ENCODE data around the gene PCSK7.

PCSK7 gene

GRCh38 chr11:117195761-117196160 is 36.1 kb downstream of the PCSK7 start:
- H3K9ac ChIP-seq (ENCODE audit: low read depth, low read length) = no peak overlapping the region
- no peak for DNase-seq
- no peaks in the 10 kb centered on the region for H3K79me2 ChIP-seq (ENCODE audit: insufficient read depth, low read length)
- H3K9me3 ChIP-seq (ENCODE audit: insufficient read depth, low read length, severe bottlenecking) = no peaks in the 10 kb centered on the region
- no peak overlapping the region for H3K4me3 ChIP-seq (ENCODE audit: low read depth in 1 of 2, low read length in 2 of 2)
- H3K4me1 ChIP-seq (ENCODE audit: insufficient read depth, low read length) = no peaks in the 10 kb centered on the region
- TF ChIP-seq CTCF (IDR thresholded peaks at IDR 0.05; ENCODE audit: borderline replicate concordance, extremely low read depth, low read length, poor library complexity, severe bottlenecking) (no peak), EZH2 (IDR thresholded peaks at IDR 0.05; ENCODE audit: borderline replicate concordance, low read depth, low read length, severe bottlenecking) (no peak)
- peaks cover 10% of the 10 kb centered on the region; the same call in 1 of the 2 replicates for H3K36me3 ChIP-seq (ENCODE audit: insufficient read depth, low read length)
- no peak overlapping the region for H3K27ac ChIP-seq (ENCODE audit: low read length)
- H2AFZ ChIP-seq (ENCODE audit: low read depth, low read length) = no peak overlapping the region
- H3K27me3 ChIP-seq (ENCODE audit: insufficient read depth, low read length, poor library complexity) = no peaks in the 10 kb centered on the region
- no peak overlapping the region for H3K4me2 ChIP-seq (ENCODE audit: insufficient read depth, low read length)
- ATAC-seq (ENCODE audit: insufficient read depth, low read depth) = no peak
- H4K20me1 ChIP-seq (ENCODE audit: insufficient read depth, low read length) = no peaks in the 10 kb centered on the region

DNA sequence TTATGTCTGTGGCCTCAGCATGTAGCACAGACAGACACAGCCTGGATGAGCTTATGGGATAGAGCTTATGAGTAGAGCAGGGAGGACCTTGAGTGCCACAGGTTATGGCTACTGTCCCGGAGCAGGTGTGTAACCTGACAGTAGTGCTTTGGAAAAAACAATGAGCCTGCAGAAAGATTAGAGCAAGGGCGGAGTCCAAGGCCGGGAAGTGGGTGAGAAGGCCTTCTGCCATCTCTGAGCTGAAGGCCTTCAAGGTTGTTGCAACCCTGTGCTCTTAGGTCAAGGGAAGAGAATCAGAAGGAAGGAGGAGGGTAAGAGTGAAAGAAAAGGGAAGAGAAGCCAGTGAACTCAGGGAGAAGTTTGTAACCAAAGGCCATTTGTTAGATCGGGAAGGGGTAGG is 36.6 kb downstream of the PCSK7 start:
- peaks cover 15% of the 10 kb centered on the region; the same call in 1 of the 2 replicates for H3K36me3 ChIP-seq (ENCODE audit: insufficient read depth, low read length)
- ATAC-seq (ENCODE audit: insufficient read depth, low read depth) (no peak), DNase-seq (no peak)
- H3K4me3 ChIP-seq (ENCODE audit: low read depth in 1 of 2, low read length in 2 of 2) = no peak overlapping the region
- no peaks in the 10 kb centered on the region for H4K20me1 ChIP-seq (ENCODE audit: insufficient read depth, low read length)
- no peaks in the 10 kb centered on the region for H3K4me1 ChIP-seq (ENCODE audit: insufficient read depth, low read length)
- H3K27ac ChIP-seq (ENCODE audit: low read length) = no peak overlapping the region
- H3K4me2 ChIP-seq (ENCODE audit: insufficient read depth, low read length) = no peak overlapping the region
- H2AFZ ChIP-seq (ENCODE audit: low read depth, low read length) = no peak overlapping the region
- H3K9me3 ChIP-seq (ENCODE audit: insufficient read depth, low read length, severe bottlenecking) = no peaks in the 10 kb centered on the region
- TF ChIP-seq CTCF (IDR thresholded peaks at IDR 0.05; ENCODE audit: borderline replicate concordance, extremely low read depth, low read length, poor library complexity, severe bottlenecking) (no peak), EZH2 (IDR thresholded peaks at IDR 0.05; ENCODE audit: borderline replicate concordance, low read depth, low read length, severe bottlenecking) (no peak)
- H3K27me3 ChIP-seq (ENCODE audit: insufficient read depth, low read length, poor library complexity) = no peaks in the 10 kb centered on the region
- H3K9ac ChIP-seq (ENCODE audit: low read depth, low read length) = no peak overlapping the region
- H3K79me2 ChIP-seq (ENCODE audit: insufficient read depth, low read length) = no peaks in the 10 kb centered on the region

DNA sequence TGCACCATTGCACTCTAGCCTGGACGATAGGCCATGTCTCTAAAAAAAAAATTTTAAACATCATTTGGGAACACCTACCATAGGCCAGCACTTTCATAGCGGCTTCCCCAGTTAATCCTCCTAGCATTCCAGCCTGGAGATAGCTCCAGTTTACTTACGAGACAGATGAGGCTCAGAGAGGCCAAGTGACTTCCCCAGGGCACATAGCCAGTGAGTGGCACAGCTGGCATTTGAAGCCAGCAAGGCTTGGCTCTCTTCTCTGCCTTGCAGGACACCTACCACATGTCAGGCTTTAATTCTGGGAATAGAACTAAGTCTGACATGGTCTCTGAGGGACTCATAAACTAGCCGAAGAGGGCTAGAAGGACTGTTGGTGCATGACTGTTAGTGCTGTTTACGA is 37.6 kb downstream of the PCSK7 start:
- H3K4me1 ChIP-seq (ENCODE audit: insufficient read depth, low read length) = no peaks in the 10 kb centered on the region
- H2AFZ ChIP-seq (ENCODE audit: low read depth, low read length) = no peak overlapping the region
- no peaks in the 10 kb centered on the region for H4K20me1 ChIP-seq (ENCODE audit: insufficient read depth, low read length)
- no peaks in the 10 kb centered on the region for H3K9me3 ChIP-seq (ENCODE audit: insufficient read depth, low read length, severe bottlenecking)
- no peak for TF ChIP-seq EZH2 (IDR thresholded peaks at IDR 0.05; ENCODE audit: borderline replicate concordance, low read depth, low read length, severe bottlenecking)
- no peak for TF ChIP-seq CTCF (IDR thresholded peaks at IDR 0.05; ENCODE audit: borderline replicate concordance, extremely low read depth, low read length, poor library complexity, severe bottlenecking)
- H3K9ac ChIP-seq (ENCODE audit: low read depth, low read length) = no peak overlapping the region
- H3K27me3 ChIP-seq (ENCODE audit: insufficient read depth, low read length, poor library complexity) = no peaks in the 10 kb centered on the region
- H3K36me3 ChIP-seq (ENCODE audit: insufficient read depth, low read length) = peaks cover 15% of the 10 kb centered on the region; the same call in 1 of the 2 replicates
- H3K4me3 ChIP-seq (ENCODE audit: low read depth in 1 of 2, low read length in 2 of 2) = no peak overlapping the region
- DNase-seq = no peak
- H3K27ac ChIP-seq (ENCODE audit: low read length) = no peak overlapping the region
- ATAC-seq (ENCODE audit: insufficient read depth, low read depth) = no peak
- no peaks in the 10 kb centered on the region for H3K79me2 ChIP-seq (ENCODE audit: insufficient read depth, low read length)
- no peak overlapping the region for H3K4me2 ChIP-seq (ENCODE audit: insufficient read depth, low read length)

Measured in DND-41 (cell line).